ENCODE measurements around the gene MYO7B.

MYO7B gene

GRCh38 chr2:127535422-127535901 is at the start of gene MYO7B:
MYO7B (plus strand) TSS chr2:127535683; CDS start chr2:127559723, 24,040 bp downstream.
- H3K4me3 ChIP-seq (ENCODE audit: low read depth in 1 of 2, low read length in 2 of 2) = peak within 1 kb of the TSS in 1 of 2 donors; percentile 38
- no peaks in the 10 kb centered on the region for H3K9me3 ChIP-seq (ENCODE audit: control insufficient read depth in 1 of 2, low read length in 2 of 2)
- no peaks in the 10 kb centered on the region for H3K36me3 ChIP-seq (ENCODE audit: control insufficient read depth in 1 of 2, insufficient read depth in 2 of 2, low read length in 2 of 2)
- H3K4me1 ChIP-seq (ENCODE audit: control insufficient read depth in 1 of 2, insufficient read depth in 2 of 2, low read length in 2 of 2) = no peaks in the 10 kb centered on the region
- H3K27ac ChIP-seq (ENCODE audit: low read length) = peak within 1 kb of the TSS; percentile 49
- no peaks in the 10 kb centered on the region for H3K27me3 ChIP-seq (ENCODE audit: low read depth, low read length)

- H3K27ac ChIP-seq (ENCODE audit: low read length) = no peak overlapping the region
- no peaks in the 10 kb centered on the region for H3K4me1 ChIP-seq (ENCODE audit: control insufficient read depth in 1 of 2, insufficient read depth in 2 of 2, low read length in 2 of 2)
- H3K9me3 ChIP-seq (ENCODE audit: control insufficient read depth in 1 of 2, low read length in 2 of 2) = no peaks in the 10 kb centered on the region
- no peaks in the 10 kb centered on the region for H3K27me3 ChIP-seq (ENCODE audit: low read depth, low read length)
- H3K4me3 ChIP-seq (ENCODE audit: low read depth in 1 of 2, low read length in 2 of 2) = no peak overlapping the region
- peaks cover 69 to 76% of the 10 kb centered on the region in 2 donors for H3K36me3 ChIP-seq (ENCODE audit: control insufficient read depth in 1 of 2, insufficient read depth in 2 of 2, low read length in 2 of 2)
Observed at GRCh38 chr2:127485694-127486071, 49.8 kb upstream of the MYO7B start.

- H3K9me3 ChIP-seq (ENCODE audit: control insufficient read depth in 1 of 2, low read length in 2 of 2) = no peaks in the 10 kb centered on the region
- H3K27ac ChIP-seq (ENCODE audit: low read length) = no peak overlapping the region
- H3K36me3 ChIP-seq (ENCODE audit: control insufficient read depth in 1 of 2, insufficient read depth in 2 of 2, low read length in 2 of 2) = peaks cover 61 to 76% of the 10 kb centered on the region in 2 donors
- no peak overlapping the region for H3K4me3 ChIP-seq (ENCODE audit: low read depth in 1 of 2, low read length in 2 of 2)
- H3K4me1 ChIP-seq (ENCODE audit: control insufficient read depth in 1 of 2, insufficient read depth in 2 of 2, low read length in 2 of 2) = no peaks in the 10 kb centered on the region
- H3K27me3 ChIP-seq (ENCODE audit: low read depth, low read length) = no peaks in the 10 kb centered on the region
Observed at GRCh38 chr2:127486247-127487058, 49.0 kb upstream of the MYO7B start.

GRCh38 chr2:127490283-127490682 is 45.2 kb upstream of the MYO7B start:
- Histone ChIP-seq H3K27me3 (ENCODE audit: low read depth, low read length) (no peaks in the 10 kb centered on the region), H3K27ac (ENCODE audit: low read length) (no peak overlapping the region), H3K36me3 (ENCODE audit: control insufficient read depth in 1 of 2, insufficient read depth in 2 of 2, low read length in 2 of 2) (peaks cover 55 to 83% of the 10 kb centered on the region in 2 donors)

GRCh38 chr2:127498386-127498785 is 37.1 kb upstream of the MYO7B start:
- no peak overlapping the region for H3K27ac ChIP-seq (ENCODE audit: low read length)
- peaks cover 0 to 4% of the 10 kb centered on the region in 2 donors for H3K4me1 ChIP-seq (ENCODE audit: control insufficient read depth in 1 of 2, insufficient read depth in 2 of 2, low read length in 2 of 2)
- peaks cover 43 to 50% of the 10 kb centered on the region in 2 donors for H3K36me3 ChIP-seq (ENCODE audit: control insufficient read depth in 1 of 2, insufficient read depth in 2 of 2, low read length in 2 of 2)
- no peaks in the 10 kb centered on the region for H3K27me3 ChIP-seq (ENCODE audit: low read depth, low read length)
- H3K4me3 ChIP-seq (ENCODE audit: low read depth in 1 of 2, low read length in 2 of 2) = no peak overlapping the region
- no peaks in the 10 kb centered on the region for H3K9me3 ChIP-seq (ENCODE audit: control insufficient read depth in 1 of 2, low read length in 2 of 2)

More at GRCh38 chr2:127490283-127490682, 45.2 kb upstream of the MYO7B start:
- no peaks in the 10 kb centered on the region for H3K9me3 ChIP-seq (ENCODE audit: control insufficient read depth in 1 of 2, low read length in 2 of 2)
- H3K4me3 ChIP-seq (ENCODE audit: low read depth in 1 of 2, low read length in 2 of 2) = no peak overlapping the region
- no peaks in the 10 kb centered on the region for H3K4me1 ChIP-seq (ENCODE audit: control insufficient read depth in 1 of 2, insufficient read depth in 2 of 2, low read length in 2 of 2)

- Histone ChIP-seq H3K27me3 (ENCODE audit: low read depth, low read length) (no peaks in the 10 kb centered on the region), H3K36me3 (ENCODE audit: control insufficient read depth in 1 of 2, insufficient read depth in 2 of 2, low read length in 2 of 2) (peaks cover 39 to 54% of the 10 kb centered on the region in 2 donors)
Observed at GRCh38 chr2:127503491-127503890, 32.0 kb upstream of the MYO7B start.

GRCh38 chr2:127504552-127505430 is 30.7 kb upstream of the MYO7B start:
- no peaks in the 10 kb centered on the region for H3K9me3 ChIP-seq (ENCODE audit: control insufficient read depth in 1 of 2, low read length in 2 of 2)
- no peaks in the 10 kb centered on the region for H3K27me3 ChIP-seq (ENCODE audit: low read depth, low read length)
- H3K4me1 ChIP-seq (ENCODE audit: control insufficient read depth in 1 of 2, insufficient read depth in 2 of 2, low read length in 2 of 2) = peaks cover 5 to 17% of the 10 kb centered on the region in 2 donors
- no peak overlapping the region for H3K4me3 ChIP-seq (ENCODE audit: low read depth in 1 of 2, low read length in 2 of 2)
- H3K36me3 ChIP-seq (ENCODE audit: control insufficient read depth in 1 of 2, insufficient read depth in 2 of 2, low read length in 2 of 2) = peaks cover 36 to 45% of the 10 kb centered on the region in 2 donors
- H3K27ac ChIP-seq (ENCODE audit: low read length) = no peak overlapping the region

More at GRCh38 chr2:127503491-127503890, 32.0 kb upstream of the MYO7B start:
- Histone ChIP-seq H3K27ac (ENCODE audit: low read length) (no peak overlapping the region), H3K4me3 (ENCODE audit: low read depth in 1 of 2, low read length in 2 of 2) (no peak overlapping the region), H3K4me1 (ENCODE audit: control insufficient read depth in 1 of 2, insufficient read depth in 2 of 2, low read length in 2 of 2) (peaks cover 5 to 19% of the 10 kb centered on the region in 2 donors), H3K9me3 (ENCODE audit: control insufficient read depth in 1 of 2, low read length in 2 of 2) (no peaks in the 10 kb centered on the region)

- Histone ChIP-seq H3K36me3 (ENCODE audit: control insufficient read depth in 1 of 2, insufficient read depth in 2 of 2, low read length in 2 of 2) (peaks cover 36% of the 10 kb centered on the region in 2 donors), H3K4me1 (ENCODE audit: control insufficient read depth in 1 of 2, insufficient read depth in 2 of 2, low read length in 2 of 2) (peaks cover 5 to 17% of the 10 kb centered on the region in 2 donors), H3K27me3 (ENCODE audit: low read depth, low read length) (no peaks in the 10 kb centered on the region), H3K4me3 (ENCODE audit: low read depth in 1 of 2, low read length in 2 of 2) (no peak overlapping the region), H3K27ac (ENCODE audit: low read length) (no peak overlapping the region), H3K9me3 (ENCODE audit: control insufficient read depth in 1 of 2, low read length in 2 of 2) (no peaks in the 10 kb centered on the region)
Observed at GRCh38 chr2:127506510-127506909, 29.0 kb upstream of the MYO7B start.

GRCh38 chr2:127508023-127508630 is 27.4 kb upstream of the MYO7B start:
- Histone ChIP-seq H3K36me3 (ENCODE audit: control insufficient read depth in 1 of 2, insufficient read depth in 2 of 2, low read length in 2 of 2) (peaks cover 23 to 25% of the 10 kb centered on the region in 2 donors), H3K4me1 (ENCODE audit: control insufficient read depth in 1 of 2, insufficient read depth in 2 of 2, low read length in 2 of 2) (peaks cover 5 to 17% of the 10 kb centered on the region in 2 donors), H3K27me3 (ENCODE audit: low read depth, low read length) (no peaks in the 10 kb centered on the region), H3K9me3 (ENCODE audit: control insufficient read depth in 1 of 2, low read length in 2 of 2) (no peaks in the 10 kb centered on the region), H3K4me3 (ENCODE audit: low read depth in 1 of 2, low read length in 2 of 2) (no peak overlapping the region), H3K27ac (ENCODE audit: low read length) (no peak overlapping the region)

GRCh38 chr2:127508631-127509034 is 26.9 kb upstream of the MYO7B start:
- Histone ChIP-seq H3K36me3 (ENCODE audit: control insufficient read depth in 1 of 2, insufficient read depth in 2 of 2, low read length in 2 of 2) (peaks cover 20 to 23% of the 10 kb centered on the region in 2 donors), H3K27ac (ENCODE audit: low read length) (no peak overlapping the region), H3K9me3 (ENCODE audit: control insufficient read depth in 1 of 2, low read length in 2 of 2) (no peaks in the 10 kb centered on the region), H3K4me3 (ENCODE audit: low read depth in 1 of 2, low read length in 2 of 2) (no peak overlapping the region), H3K4me1 (ENCODE audit: control insufficient read depth in 1 of 2, insufficient read depth in 2 of 2, low read length in 2 of 2) (peaks cover 5 to 17% of the 10 kb centered on the region in 2 donors), H3K27me3 (ENCODE audit: low read depth, low read length) (no peaks in the 10 kb centered on the region)

- peaks cover 15 to 17% of the 10 kb centered on the region in 2 donors for H3K36me3 ChIP-seq (ENCODE audit: control insufficient read depth in 1 of 2, insufficient read depth in 2 of 2, low read length in 2 of 2)
- no peak overlapping the region for H3K4me3 ChIP-seq (ENCODE audit: low read depth in 1 of 2, low read length in 2 of 2)
- H3K27ac ChIP-seq (ENCODE audit: low read length) = no peak overlapping the region
- no peaks in the 10 kb centered on the region for H3K9me3 ChIP-seq (ENCODE audit: control insufficient read depth in 1 of 2, low read length in 2 of 2)
- H3K4me1 ChIP-seq (ENCODE audit: control insufficient read depth in 1 of 2, insufficient read depth in 2 of 2, low read length in 2 of 2) = peaks cover 5 to 28% of the 10 kb centered on the region in 2 donors
- H3K27me3 ChIP-seq (ENCODE audit: low read depth, low read length) = no peaks in the 10 kb centered on the region
Observed at GRCh38 chr2:127510073-127510472, 25.4 kb upstream of the MYO7B start.

Data from muscle layer of duodenum (tissue), 2 donors.